Measurements from ENCODE around the gene GNAZ. TPM values are rescaled to one million over a fixed set of nuclear protein-coding genes. Genes with fewer than 3 reads are reported as not detected.

Gene GNAZ
- polyA plus RNA-seq, 1 donor from 2014 or later = 52.0 TPM

GRCh38 chr22:23145878-23146470 is 75.7 kb downstream of the GNAZ start:
- H3K36me3 ChIP-seq (ENCODE audit: insufficient read depth, low read length) = no peaks in the 10 kb centered on the region
- peak overlapping the region; percentile 54 for H2AFZ ChIP-seq (ENCODE audit: low read depth, low read length)
- H3K27me3 ChIP-seq (ENCODE audit: insufficient read depth, low read depth, low read length) = no peaks in the 10 kb centered on the region
- no peaks in the 10 kb centered on the region for H4K20me1 ChIP-seq (ENCODE audit: insufficient read depth)
- peak overlapping the region; percentile 72 for H3K27ac ChIP-seq (ENCODE audit: low read length)
- peaks cover 4% of the 10 kb centered on the region for H3F3A ChIP-seq (ENCODE audit: insufficient read depth, low read length, poor library complexity, severe bottlenecking)
- peak overlapping the region; percentile 91 for H3K4me3 ChIP-seq (ENCODE audit: low read length)
- peak overlapping the region; percentile 100 for H3K4me2 ChIP-seq (ENCODE audit: low read length)
- TF ChIP-seq MXI1 (conservative IDR thresholded peaks at IDR 0.05; ENCODE audit: poor library complexity, severe bottlenecking) = no peak
- TF ChIP-seq POLR2AphosphoS5 (IDR thresholded peaks at IDR 0.05) = no peak
- TF ChIP-seq SMC3 (conservative IDR thresholded peaks at IDR 0.05; ENCODE audit: poor library complexity) = no peak
- TF ChIP-seq TAF1 (IDR thresholded peaks at IDR 0.05; ENCODE audit: low read depth) = no peak
- no peak for TF ChIP-seq REST (IDR thresholded peaks at IDR 0.05; ENCODE audit: borderline replicate concordance)
- no peak for TF ChIP-seq EP300 (conservative IDR thresholded peaks at IDR 0.05; ENCODE audit: poor library complexity, severe bottlenecking)
- TF ChIP-seq, protein P1, sequence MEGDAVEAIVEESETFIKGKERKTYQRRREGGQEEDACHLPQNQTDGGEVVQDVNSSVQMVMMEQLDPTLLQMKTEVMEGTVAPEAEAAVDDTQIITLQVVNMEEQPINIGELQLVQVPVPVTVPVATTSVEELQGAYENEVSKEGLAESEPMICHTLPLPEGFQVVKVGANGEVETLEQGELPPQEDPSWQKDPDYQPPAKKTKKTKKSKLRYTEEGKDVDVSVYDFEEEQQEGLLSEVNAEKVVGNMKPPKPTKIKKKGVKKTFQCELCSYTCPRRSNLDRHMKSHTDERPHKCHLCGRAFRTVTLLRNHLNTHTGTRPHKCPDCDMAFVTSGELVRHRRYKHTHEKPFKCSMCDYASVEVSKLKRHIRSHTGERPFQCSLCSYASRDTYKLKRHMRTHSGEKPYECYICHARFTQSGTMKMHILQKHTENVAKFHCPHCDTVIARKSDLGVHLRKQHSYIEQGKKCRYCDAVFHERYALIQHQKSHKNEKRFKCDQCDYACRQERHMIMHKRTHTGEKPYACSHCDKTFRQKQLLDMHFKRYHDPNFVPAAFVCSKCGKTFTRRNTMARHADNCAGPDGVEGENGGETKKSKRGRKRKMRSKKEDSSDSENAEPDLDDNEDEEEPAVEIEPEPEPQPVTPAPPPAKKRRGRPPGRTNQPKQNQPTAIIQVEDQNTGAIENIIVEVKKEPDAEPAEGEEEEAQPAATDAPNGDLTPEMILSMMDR (IDR thresholded peaks at IDR 0.05; ENCODE audit: poor library complexity, severe bottlenecking) = no peak
- no peak for TF ChIP-seq RAD21 (conservative IDR thresholded peaks at IDR 0.05)
- no peak for TF ChIP-seq EZH2 (IDR thresholded peaks at IDR 0.05; ENCODE audit: borderline replicate concordance, insufficient read depth, low read length, poor library complexity, severe bottlenecking)
- no peaks in the 10 kb centered on the region for H3K9me3 ChIP-seq (ENCODE audit: low read length)
- peaks cover 5% of the 10 kb centered on the region for H3K79me2 ChIP-seq (replicated peaks; ENCODE audit: insufficient read depth, low read length)
- H3K9me2 ChIP-seq (ENCODE audit: insufficient read depth, low read length) = no peaks in the 10 kb centered on the region
- H3K9ac ChIP-seq (ENCODE audit: low read length) = peak overlapping the region; percentile 78

GRCh38 chr22:23146478-23147205 is 76.3 kb downstream of the GNAZ start:
- Histone ChIP-seq H3F3A (ENCODE audit: insufficient read depth, low read length, poor library complexity, severe bottlenecking) (peaks cover 4% of the 10 kb centered on the region), H3K36me3 (ENCODE audit: insufficient read depth, low read length) (no peaks in the 10 kb centered on the region), H3K9ac (ENCODE audit: low read length) (peak overlapping the region; percentile 78), H3K4me3 (ENCODE audit: low read length) (peak overlapping the region; percentile 91), H2AFZ (ENCODE audit: low read depth, low read length) (no peak overlapping the region), H4K20me1 (ENCODE audit: insufficient read depth) (no peaks in the 10 kb centered on the region), H3K27me3 (ENCODE audit: insufficient read depth, low read depth, low read length) (no peaks in the 10 kb centered on the region), H3K4me2 (ENCODE audit: low read length) (peak overlapping the region; percentile 100), H3K9me2 (ENCODE audit: insufficient read depth, low read length) (no peaks in the 10 kb centered on the region), H3K27ac (ENCODE audit: low read length) (peak overlapping the region; percentile 72), H3K9me3 (ENCODE audit: low read length) (no peaks in the 10 kb centered on the region), H3K79me2 (replicated peaks; ENCODE audit: insufficient read depth, low read length) (peaks cover 5% of the 10 kb centered on the region)
- TF ChIP-seq SMC3 (conservative IDR thresholded peaks at IDR 0.05; ENCODE audit: poor library complexity) (no peak), TAF1 (IDR thresholded peaks at IDR 0.05; ENCODE audit: low read depth) (no peak), EZH2 (IDR thresholded peaks at IDR 0.05; ENCODE audit: borderline replicate concordance, insufficient read depth, low read length, poor library complexity, severe bottlenecking) (no peak)
